HT1080 (cell line): Measurements from ENCODE around the gene MMS19. TPM values are rescaled to one million over a fixed set of nuclear protein-coding genes. Genes with fewer than 3 reads are reported as not detected.

Experiments
- DNase-seq: peaks from one replicate; pipeline ENCODE4 v3.0.0-alpha.2; 2015; ENCODE audit warnings: low read depth
- total RNA-seq: library from RNA; depleted of rRNA; stranded (reverse); fragments of >200 nt; shearing (Covaris generic); gene quantifications from 2 replicates; pipeline ENCODE4 v1.2.3, GENCODE V29; 2014

Gene MMS19
- total RNA-seq, 1 experiment from 2014 or later, result 129 TPM

- DNase-seq, result no peak
Observed at GRCh38 chr10:97468162-97468561, 30.1 kb downstream of the MMS19 start.

GRCh38 chr10:97466755-97467154 is 31.5 kb downstream of the MMS19 start:
- DNase-seq, result peak; percentile 83

GRCh38 chr10:97465982-97466381 is 32.2 kb downstream of the MMS19 start:
- no peak for DNase-seq

- DNase-seq, result no peak
Observed at GRCh38 chr10:97464226-97464625, 34.0 kb downstream of the MMS19 start.

GRCh38 chr10:97463363-97464132 is 34.7 kb downstream of the MMS19 start:
- DNase-seq, result peak; percentile 57

GRCh38 chr10:97462309-97462708 is 35.9 kb downstream of the MMS19 start:
- no peak for DNase-seq

GRCh38 chr10:97459933-97460332 is 38.3 kb downstream of the MMS19 start:
- no peak for DNase-seq

- no peak for DNase-seq
Observed at GRCh38 chr10:97459111-97459510, 39.1 kb downstream of the MMS19 start.

- DNase-seq, result no peak
Observed at GRCh38 chr10:97456686-97457065, 41.5 kb downstream of the MMS19 start.

GRCh38 chr10:97456034-97456685 is 42.1 kb downstream of the MMS19 start:
- DNase-seq, result no peak

- DNase-seq, result no peak
Observed at GRCh38 chr10:97454330-97455036, 43.7 kb downstream of the MMS19 start.

GRCh38 chr10:97452352-97452751 is 45.9 kb downstream of the MMS19 start:
- DNase-seq, result no peak

- no peak for DNase-seq
Observed at GRCh38 chr10:97451605-97452004, 46.6 kb downstream of the MMS19 start.

- DNase-seq, result no peak
Observed at GRCh38 chr10:97450828-97451227, 47.4 kb downstream of the MMS19 start.

GRCh38 chr10:97445722-97446639 is 52.2 kb downstream of the MMS19 start, which contains the start of the genes EXOSC1 and ZDHHC16:
EXOSC1 (minus strand) TSS chr10:97446006; CDS start chr10:97445985, 21 bp downstream.
ZDHHC16 (plus strand) TSS chr10:97446175; CDS start chr10:97451676, 5,501 bp downstream.
- DNase-seq, result peak; percentile 94

GRCh38 chr10:97445357-97445721 is 52.9 kb downstream of the MMS19 start:
- no peak for DNase-seq

- no peak for DNase-seq
Observed at GRCh38 chr10:97444212-97444611, 54.0 kb downstream of the MMS19 start.

- DNase-seq, result no peak
Observed at GRCh38 chr10:97442277-97442676, 55.9 kb downstream of the MMS19 start.

GRCh38 chr10:97435211-97435610 is 63.0 kb downstream of the MMS19 start:
- DNase-seq, result no peak

- no peak for DNase-seq
Observed at GRCh38 chr10:97434557-97434956, 63.7 kb downstream of the MMS19 start.

GRCh38 chr10:97434055-97434454 is 64.2 kb downstream of the MMS19 start:
- no peak for DNase-seq
